ENCODE results near the gene TTLL5. TPM values are rescaled to one million over a fixed set of nuclear protein-coding genes. Genes with fewer than 3 reads are reported as not detected.

Gene TTLL5
- polyA plus RNA-seq, 3 donors = 4.2 to 7.2 (median 4.7) TPM

- WGBS (ENCODE audit: insufficient coverage) = 100% methylated on average over 1 of the region's 1 CpG
- no peaks in the 10 kb centered on the region for H3K79me2 ChIP-seq (ENCODE audit: insufficient read depth, low read length)
- H3K27me3 ChIP-seq (ENCODE audit: control insufficient read depth in 2 of 2, insufficient read depth in 2 of 2, low read length in 2 of 2) = no peaks in the 10 kb centered on the region
- no peak overlapping the region for H3K4me2 ChIP-seq (replicated peaks; ENCODE audit: extremely low read depth, low read length, poor library complexity, severe bottlenecking)
- no peaks in the 10 kb centered on the region for H4K20me1 ChIP-seq (ENCODE audit: insufficient read depth, low read length)
- peaks cover 0 to 6% of the 10 kb centered on the region in 2 donors for H3K36me3 ChIP-seq (replicated peaks in 1 of 2; ENCODE audit: control insufficient read depth in 1 of 2, insufficient read depth in 2 of 2, low read length in 2 of 2)
- Mint-ChIP-seq H3K4me3 (no peak overlapping the region), H3K9me3 (peaks cover 2 to 15% (median 12%) of the 10 kb centered on the region in 7 donors), H3K27ac (peak overlapping the region in 1 of 7 donors; percentile 0), H3K27me3 (ENCODE audit: low read depth in 3 of 3) (peaks cover 0 to 4% (median 1%) of the 10 kb centered on the region in 3 donors), H3K4me1 (no peaks in the 10 kb centered on the region), H3K36me3 (peaks cover 20 to 21% of the 10 kb centered on the region in 2 donors)
- no peak overlapping the region for H3K9ac ChIP-seq (ENCODE audit: insufficient read depth, low read length, poor library complexity, severe bottlenecking)
- H3K27ac ChIP-seq (ENCODE audit: low read depth in 1 of 2, low read length in 2 of 2) = no peak overlapping the region
- no peaks in the 10 kb centered on the region for H3K4me1 ChIP-seq (ENCODE audit: control insufficient read depth in 1 of 2, insufficient read depth in 2 of 2, low read length in 2 of 2)
- TF ChIP-seq, protein P1, sequence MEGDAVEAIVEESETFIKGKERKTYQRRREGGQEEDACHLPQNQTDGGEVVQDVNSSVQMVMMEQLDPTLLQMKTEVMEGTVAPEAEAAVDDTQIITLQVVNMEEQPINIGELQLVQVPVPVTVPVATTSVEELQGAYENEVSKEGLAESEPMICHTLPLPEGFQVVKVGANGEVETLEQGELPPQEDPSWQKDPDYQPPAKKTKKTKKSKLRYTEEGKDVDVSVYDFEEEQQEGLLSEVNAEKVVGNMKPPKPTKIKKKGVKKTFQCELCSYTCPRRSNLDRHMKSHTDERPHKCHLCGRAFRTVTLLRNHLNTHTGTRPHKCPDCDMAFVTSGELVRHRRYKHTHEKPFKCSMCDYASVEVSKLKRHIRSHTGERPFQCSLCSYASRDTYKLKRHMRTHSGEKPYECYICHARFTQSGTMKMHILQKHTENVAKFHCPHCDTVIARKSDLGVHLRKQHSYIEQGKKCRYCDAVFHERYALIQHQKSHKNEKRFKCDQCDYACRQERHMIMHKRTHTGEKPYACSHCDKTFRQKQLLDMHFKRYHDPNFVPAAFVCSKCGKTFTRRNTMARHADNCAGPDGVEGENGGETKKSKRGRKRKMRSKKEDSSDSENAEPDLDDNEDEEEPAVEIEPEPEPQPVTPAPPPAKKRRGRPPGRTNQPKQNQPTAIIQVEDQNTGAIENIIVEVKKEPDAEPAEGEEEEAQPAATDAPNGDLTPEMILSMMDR (IDR thresholded peaks at IDR 0.05) = no peak
- H3K9me3 ChIP-seq (replicated peaks in 1 of 2; ENCODE audit: control insufficient read depth in 1 of 2, insufficient read depth in 1 of 2, low read length in 2 of 2) = peaks cover 0 to 5% of the 10 kb centered on the region in 2 donors
- intact Hi-C loops (cut with micrococcal nuclease) = no loop called here
- no peak overlapping the region for H3K4me3 ChIP-seq (replicated peaks in 1 of 3; ENCODE audit: low read depth in 2 of 3, low read length in 3 of 3)
- DNase-seq = no peak
- H2AFZ ChIP-seq (ENCODE audit: insufficient read depth, low read depth, low read length, poor library complexity, severe bottlenecking) = no peak overlapping the region
Measured at GRCh38 chr14:76002383-76002782, 341.3 kb downstream of the TTLL5 start.

Other genes with a start within 250 kb of the TTLL5 start
- gene JDP2, start 233.2 kb upstream of the TTLL5 start, polyA plus RNA-seq = 10 to 100 TPM in 2 of 3 donors, 1 to 10 TPM in 1; 3.5 to 69.2 (median 14.2) TPM
- gene BATF, start 138.8 kb upstream of the TTLL5 start, polyA plus RNA-seq = 10 to 100 TPM; 12.6 to 25.8 (median 20.9) TPM
- 10 to 100 TPM; 13.2 to 36.6 (median 16.3) TPM for gene FLVCR2, start 82.6 kb upstream of the TTLL5 start, polyA plus RNA-seq
- gene ERG28, start 370 bp upstream of the TTLL5 start, polyA plus RNA-seq = 1 to 10 TPM; 1.6 to 8.2 (median 5.7) TPM

All from CD14-positive monocyte (primary cell).